B cell (primary cell): Measurements from ENCODE around the gene ST8SIA1.

Experiments used
- EZH2 ChIP-seq: IDR thresholded peaks from 2 replicates; pipeline ENCODE4 v1.6.1; 2012; ENCODE audit warnings: borderline replicate concordance, low read depth, mild to moderate bottlenecking, moderate library complexity, low read length; ENCODE audit not compliant: insufficient read depth, poor library complexity, severe bottlenecking
- TF ChIP-seq, protein P1 (sequence below): fragments of 200-600 bp; IDR thresholded peaks from one replicate; pipeline ENCODE4 v1.8.0; 2022; ENCODE audit warnings: antibody characterized with exemption, mild to moderate bottlenecking

DNA sequence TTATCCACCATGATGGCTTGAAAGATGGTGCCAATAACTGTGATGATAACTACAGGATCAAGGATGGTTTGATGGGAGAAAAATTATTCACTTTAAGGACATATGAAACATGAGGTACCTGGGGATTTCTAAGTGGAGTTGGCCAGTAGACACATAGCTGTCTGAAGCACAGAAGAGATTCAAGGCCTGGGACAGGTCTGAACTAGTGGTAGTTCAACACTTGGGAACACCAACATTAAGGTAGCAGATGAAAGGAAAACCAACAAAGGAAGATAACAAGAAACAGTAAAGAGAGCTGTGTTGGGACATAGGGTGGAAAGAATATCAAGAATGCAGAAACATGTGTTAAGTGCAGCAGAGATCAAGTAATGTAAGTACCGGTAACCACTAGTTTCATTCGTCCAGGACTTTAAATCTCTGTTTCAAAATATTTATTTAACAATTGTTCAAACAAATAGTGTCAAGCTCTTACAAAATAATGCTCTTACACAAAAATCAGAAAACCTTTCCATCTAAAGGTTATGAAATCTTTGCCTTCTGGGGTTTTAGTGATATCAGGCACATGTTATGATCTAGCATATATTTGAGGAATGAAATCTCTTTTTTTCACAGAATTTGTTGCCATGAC lies 104.7 kb downstream of the ST8SIA1 start:
- TF ChIP-seq, protein P1, sequence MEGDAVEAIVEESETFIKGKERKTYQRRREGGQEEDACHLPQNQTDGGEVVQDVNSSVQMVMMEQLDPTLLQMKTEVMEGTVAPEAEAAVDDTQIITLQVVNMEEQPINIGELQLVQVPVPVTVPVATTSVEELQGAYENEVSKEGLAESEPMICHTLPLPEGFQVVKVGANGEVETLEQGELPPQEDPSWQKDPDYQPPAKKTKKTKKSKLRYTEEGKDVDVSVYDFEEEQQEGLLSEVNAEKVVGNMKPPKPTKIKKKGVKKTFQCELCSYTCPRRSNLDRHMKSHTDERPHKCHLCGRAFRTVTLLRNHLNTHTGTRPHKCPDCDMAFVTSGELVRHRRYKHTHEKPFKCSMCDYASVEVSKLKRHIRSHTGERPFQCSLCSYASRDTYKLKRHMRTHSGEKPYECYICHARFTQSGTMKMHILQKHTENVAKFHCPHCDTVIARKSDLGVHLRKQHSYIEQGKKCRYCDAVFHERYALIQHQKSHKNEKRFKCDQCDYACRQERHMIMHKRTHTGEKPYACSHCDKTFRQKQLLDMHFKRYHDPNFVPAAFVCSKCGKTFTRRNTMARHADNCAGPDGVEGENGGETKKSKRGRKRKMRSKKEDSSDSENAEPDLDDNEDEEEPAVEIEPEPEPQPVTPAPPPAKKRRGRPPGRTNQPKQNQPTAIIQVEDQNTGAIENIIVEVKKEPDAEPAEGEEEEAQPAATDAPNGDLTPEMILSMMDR = no peak
- TF ChIP-seq EZH2 = no peak
